GM19193 (cell line): ENCODE data around the gene CD244.

Experiments used
- POLR2A ChIP-seq: IDR thresholded peaks from 4 replicates; pipeline ENCODE4 v1.6.1; 2011; ENCODE audit not compliant: insufficient read depth, insufficient read length; ENCODE audit errors: extremely low read depth

CD244 gene

DNA sequence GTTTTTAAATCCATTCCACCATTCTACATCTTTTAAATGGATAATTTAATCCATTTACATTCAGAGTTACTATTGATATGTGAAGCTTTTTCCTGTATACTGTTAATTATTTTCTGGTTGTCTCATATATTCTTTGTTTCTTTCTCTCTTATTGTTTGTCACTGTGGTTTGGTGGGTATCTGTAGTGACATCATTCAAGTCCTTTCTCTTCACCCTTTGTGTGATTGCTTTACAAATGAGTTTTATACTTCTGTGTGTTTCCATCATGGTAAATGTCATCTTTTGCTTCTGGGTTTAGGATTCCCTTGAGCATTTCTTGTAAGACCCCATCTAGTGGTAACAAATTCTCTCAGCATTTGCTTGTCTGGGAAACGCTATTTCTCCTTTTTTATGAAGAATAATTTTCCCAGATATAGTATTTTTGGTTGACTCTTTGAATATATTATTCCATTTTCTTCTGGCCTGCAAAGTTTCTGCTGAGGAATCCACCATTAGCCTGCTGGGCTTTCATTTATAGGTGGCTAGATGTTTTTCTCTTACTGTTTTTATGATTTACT lies 56.5 kb downstream of the CD244 start:
- no peak for TF ChIP-seq POLR2A

DNA sequence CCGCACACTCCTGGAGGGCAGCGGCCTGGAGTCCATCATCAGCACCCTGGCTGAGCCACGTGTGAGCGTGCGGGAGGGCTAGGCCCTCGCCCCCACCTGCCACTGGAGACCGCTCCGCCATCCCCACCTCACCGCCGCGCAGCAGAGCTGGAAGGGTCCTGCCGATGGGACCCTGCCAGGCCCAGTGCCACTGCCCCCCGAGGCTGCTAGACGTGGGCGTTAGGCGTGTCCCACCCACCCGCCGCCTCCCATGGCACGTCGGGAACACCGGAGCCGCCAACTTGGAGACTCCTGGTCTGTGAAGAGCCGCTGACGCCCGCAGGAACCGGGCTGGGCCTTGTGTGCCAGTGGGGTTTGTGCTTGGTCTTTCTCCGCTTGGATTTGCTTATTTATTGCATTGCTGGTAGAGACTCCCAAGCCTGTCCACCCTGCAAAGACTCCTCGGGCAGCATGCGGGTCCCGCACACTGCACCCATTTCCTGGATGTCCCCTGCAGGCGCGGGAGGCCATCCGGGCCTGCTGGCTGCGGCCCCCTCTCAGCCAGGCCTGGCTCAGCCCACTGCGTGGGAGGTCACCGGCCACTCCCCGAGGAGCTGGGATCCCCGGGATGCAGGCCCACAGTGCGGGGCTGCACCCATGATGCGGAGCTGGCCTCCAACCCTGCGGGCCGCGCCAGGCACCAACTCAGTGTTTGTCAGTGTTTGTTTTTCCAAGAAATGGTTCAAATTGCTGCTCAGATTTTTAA lies 60.7 kb downstream of the CD244 start:
- TF ChIP-seq POLR2A, result no peak

DNA sequence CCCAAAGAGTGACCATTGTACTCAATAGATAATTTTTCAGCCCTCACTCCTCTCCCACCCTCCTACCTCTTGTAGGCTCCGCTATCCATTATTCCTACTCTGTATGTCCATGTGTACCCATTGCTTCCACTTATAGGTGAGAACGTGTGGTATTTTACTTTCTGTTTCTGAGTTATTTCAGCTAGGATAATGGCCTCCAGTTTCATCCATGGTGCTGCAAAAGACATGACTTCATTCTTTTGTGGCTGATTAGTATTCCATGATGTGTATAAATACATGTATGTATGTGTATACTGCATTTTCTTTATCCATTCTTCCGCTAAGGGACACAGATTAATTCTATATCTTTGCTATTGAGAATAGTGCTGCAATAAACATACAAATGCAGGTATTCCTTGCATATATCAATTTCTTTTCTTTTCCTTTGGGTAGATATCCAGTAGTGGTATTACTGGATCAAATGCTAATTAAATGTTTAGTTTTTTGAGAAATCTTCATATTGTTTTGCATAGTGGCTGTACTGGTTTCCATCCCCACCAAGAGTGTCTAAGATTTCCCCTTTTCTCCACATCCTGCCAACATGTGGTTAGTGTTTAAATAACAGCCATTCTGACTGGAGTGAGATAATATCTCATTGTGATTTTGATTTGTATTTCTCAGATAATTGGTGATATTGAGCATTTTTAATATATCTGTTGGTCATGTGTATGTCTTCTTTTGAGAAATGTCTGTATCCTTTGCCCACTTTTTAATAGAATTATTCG lies 61.9 kb downstream of the CD244 start:
- no peak for TF ChIP-seq POLR2A

DNA sequence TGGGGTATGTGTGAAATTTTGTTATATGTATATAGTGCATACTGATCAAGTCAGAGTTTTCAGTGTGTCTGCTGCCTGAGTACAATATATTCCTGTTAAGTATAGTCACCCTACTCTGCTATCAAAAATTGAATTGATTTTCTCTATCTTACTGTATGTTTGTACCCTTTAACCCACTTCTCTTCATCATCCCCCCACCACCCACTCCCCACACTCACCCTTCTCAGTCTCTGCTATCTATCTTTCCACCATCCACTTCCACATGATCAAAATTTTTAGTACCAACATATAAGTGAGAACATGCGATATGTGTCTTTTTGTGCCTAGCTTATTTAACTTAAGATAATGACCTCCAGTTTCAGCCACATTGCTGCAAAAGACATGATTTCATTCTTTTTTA lies 62.5 kb downstream of the CD244 start:
- no peak for TF ChIP-seq POLR2A

DNA sequence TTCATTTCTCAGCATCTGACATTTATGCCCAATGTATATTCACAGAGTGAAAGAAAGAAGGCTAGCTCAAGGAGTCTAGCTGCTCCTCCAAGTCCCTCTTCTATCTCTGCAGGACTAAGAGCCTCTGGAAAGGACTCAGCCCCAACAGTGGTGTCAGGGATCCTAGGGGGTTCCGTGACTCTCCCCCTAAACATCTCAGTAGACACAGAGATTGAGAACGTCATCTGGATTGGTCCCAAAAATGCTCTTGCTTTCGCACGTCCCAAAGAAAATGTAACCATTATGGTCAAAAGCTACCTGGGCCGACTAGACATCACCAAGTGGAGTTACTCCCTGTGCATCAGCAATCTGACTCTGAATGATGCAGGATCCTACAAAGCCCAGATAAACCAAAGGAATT lies 63.0 kb downstream of the CD244 start:
- no peak for TF ChIP-seq POLR2A

DNA sequence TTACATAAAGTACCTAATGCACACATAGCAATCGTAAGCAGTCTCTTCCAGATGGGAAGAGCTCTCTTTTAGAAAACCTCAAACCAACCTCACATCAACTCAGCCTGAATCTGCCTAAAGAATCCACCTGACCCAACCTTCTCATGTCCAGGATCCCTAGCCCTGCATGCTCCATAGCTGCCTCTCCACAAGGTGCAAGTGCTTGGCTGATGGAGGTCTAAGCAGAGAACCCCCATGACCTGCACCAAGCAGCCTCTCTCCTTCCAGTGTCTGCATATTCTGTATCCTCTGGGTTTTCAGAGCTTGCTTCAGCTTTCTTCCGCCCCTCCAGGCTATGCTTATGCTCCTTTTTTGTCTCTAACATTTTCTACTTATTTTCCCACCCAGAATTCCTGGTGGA lies 64.2 kb downstream of the CD244 start:
- no peak for TF ChIP-seq POLR2A

DNA sequence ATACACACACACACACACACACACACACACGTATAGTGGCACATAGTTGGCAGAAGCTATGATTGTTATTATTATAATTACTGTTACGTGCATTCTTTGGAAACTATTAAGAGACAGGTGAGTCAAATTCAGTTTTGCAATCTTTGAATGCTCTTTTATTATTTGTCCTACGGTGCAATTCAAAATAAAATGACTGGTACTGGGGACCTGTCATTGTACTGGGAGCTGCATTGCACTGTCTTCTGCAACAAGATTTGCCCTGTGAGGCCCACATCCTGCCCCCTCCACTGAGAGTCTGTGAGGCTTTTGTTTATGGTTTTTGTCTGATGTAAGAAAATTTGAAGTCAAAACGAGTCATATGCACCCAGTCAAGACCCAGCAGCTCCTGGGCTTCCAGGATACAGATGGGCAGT lies 64.8 kb downstream of the CD244 start:
- TF ChIP-seq POLR2A, result no peak

DNA sequence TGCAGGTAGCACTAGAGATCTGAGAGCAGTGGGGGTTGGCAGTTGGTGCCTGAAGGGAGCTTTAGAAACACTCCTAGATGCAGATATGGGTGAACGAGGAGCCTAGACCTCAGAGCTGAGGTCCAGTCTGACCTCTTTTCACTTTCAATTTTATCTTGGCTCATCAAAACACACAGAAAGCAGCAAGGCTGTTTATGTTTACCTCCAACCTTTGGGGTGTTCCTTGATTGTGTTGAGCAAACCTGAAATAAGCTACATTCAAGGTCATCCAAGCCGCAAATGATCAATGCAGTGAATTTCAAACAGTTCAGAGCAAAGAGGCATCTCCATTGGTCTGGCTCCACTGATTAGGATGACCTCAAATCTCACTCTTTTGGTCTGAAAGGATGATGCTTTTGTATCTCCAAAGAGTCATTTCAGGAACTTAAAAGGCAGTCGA lies 65.4 kb downstream of the CD244 start:
- no peak for TF ChIP-seq POLR2A

DNA sequence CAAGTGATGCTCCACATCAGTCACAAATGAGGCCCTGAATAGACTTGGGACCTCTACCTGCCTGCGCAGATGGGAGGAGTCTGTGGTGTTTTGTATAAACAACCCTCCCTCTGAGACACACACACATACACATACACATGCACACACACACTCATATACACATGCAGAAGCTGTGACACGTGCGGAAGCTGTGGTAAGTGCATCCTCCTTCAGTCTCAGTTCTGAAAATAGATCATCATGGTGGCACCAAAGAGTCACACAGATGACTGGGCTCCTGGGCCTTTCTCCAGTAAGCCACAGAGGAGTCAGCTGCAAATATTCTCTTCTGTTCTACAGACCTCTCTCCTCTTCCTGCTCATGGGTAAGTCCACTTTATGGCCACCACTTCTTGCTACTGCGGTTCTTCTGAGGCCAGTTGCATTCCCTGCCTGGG lies 66.7 kb downstream of the CD244 start, which contains the start of gene LY9:
Gene LY9, plus strand, starts transcription at position 224 of the 433 bp plus-strand sequence. Its CDS starts 14 bp downstream, at position 238.
- peak; percentile 43 for TF ChIP-seq POLR2A

DNA sequence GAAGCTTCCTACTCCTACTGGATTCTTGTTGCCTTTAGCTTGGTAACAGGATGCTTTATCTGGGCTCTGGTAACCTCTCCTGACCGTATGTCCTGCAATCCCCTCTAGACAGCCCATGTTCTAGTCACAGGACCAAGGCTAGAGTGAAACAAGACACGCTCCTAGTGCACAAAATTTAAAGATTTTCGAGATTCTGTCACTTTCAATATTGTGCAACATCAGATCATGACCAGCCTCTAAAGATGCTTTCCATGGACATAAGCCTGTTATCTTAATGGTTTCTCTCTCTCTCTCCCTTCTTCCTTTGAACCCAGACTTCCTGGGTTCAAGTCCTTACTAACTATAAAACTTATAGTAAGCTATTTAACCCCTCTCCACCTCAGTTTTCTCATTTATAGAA lies 68.3 kb downstream of the CD244 start:
- TF ChIP-seq POLR2A, result no peak

DNA sequence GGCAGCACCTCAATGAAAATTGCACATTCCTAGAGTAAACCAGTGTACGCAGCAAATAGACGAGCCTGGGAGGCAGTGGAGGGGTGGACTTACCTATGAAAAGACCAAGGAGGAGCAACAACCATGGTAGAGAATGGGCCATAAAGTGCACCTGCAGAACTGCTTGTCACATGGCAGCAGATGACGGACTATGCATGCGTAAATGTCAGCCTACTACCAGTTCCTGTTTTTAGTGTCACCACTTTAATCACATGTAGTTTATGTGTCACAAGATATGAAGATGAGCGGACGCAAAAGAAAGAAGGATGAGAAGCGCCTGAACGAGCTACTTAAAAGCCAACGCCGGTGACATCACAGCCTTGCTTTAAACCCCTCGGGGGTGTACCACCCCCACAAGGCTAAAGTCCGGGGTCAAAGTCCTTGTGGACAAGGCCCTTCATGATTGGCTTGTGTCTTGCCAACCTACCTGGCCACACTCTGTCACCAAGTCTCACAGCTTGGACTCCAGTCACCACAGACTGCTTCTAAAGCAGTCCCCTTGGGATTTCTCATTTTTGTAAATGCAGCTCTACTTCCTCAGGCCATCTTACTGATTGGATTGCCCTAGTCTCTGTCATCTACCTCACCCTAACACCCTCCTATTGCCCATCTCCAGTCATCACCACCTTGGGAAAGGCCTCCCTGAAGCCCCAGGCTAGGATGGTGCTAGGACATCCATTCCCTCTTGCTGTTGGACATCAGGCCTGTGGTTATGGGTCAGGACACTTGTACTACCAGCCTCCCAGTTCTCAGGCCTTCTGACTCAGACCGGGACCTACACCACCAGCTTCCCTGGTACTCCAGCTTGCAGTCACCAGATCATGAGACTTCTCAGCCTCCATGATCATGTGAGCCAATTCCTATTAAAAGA lies 72.7 kb downstream of the CD244 start:
- TF ChIP-seq POLR2A, result peak; percentile 51

DNA sequence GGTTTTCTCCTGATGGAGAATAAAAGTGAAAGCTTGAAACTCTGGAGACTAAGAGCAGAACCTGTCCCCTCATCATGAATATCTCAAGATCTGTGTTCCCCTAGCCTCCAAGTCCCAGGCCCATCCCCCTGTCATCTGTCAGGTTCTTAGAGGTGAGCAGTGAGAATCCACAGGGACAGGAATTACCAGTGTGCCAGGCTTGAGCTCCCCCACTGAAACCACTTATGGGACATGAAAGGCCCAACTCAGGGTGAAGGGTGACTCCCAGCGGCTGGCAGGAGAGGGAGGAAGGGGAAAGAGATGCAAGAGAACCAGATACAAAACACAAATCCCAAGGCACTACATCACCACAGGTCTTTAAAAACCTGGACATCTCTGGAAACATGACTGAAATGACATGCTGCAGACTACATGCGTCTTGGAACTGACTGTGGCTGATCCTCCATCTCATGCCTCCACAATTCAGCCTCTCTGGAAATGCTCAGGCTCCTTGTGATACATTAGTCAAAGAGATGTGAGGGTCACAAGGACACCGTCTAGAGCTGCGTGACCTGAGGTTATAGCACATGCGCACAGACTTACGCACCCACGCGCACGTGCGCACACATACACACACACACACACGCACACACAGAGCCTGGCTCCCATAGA lies 73.5 kb downstream of the CD244 start:
- TF ChIP-seq POLR2A, result no peak

DNA sequence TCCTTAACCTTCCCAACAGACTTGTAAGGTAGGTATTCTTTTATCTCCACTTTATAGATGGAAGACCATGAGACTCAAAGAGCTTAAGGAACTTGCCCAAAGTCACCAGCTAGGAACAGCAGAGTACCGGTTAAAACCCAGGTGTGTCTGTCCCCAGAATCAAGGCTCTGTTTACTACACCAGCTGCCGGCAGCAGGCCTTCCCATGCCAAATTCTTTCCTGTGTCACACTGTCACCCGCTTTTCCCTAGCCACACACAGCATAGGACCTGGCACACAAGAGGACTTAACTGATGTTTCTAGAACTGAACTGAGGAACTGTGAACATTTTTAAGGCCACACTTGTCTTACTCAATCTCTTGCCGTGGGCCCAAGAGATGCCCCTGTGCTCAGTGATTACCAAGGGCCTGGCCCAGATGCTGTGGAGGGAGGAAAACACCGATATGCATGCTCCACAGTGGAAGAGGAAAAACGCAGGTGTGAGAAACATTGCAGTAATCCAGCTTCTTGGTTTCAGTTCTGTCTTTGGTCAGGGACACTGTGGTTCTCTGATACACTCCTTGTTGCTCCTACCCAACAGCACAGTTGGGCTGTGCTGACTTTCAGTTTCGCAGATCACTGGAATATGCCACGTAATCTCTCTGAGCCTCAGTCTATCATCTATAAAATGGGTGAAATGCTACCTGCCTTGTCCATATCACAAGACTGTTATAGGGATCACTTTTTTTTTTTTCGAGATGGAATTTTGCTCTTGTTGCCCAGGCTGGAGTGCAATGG lies 80.6 kb downstream of the CD244 start:
- peak; percentile 24 for TF ChIP-seq POLR2A

DNA sequence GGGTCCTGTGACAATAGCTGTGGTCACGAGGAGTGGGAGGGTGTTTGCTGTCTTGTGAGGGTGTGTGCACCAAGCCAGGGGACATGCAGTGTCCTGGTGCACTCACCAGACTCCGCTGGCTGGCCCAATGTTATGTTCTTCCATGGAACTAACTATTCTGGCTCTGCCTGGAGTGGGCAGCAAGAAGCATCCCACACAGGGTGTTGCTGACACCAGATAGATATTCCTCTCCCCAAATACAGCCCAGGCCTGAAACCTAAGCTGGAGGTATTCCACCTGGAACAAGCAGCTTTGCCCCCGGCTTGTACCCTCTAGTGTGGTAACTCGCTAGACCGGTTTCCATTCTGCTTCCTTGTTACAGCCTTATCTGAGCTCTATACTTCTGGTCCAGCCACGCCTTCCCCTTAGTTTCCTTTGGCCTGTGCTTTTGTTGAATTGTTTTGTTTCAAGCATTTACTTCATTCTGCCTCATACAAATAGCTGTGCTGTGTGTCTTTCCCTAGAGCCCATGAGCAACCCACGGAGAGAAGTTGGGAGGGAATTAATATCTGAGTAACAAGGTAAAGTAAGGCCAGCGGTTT lies 81.4 kb downstream of the CD244 start:
- TF ChIP-seq POLR2A, result no peak

DNA sequence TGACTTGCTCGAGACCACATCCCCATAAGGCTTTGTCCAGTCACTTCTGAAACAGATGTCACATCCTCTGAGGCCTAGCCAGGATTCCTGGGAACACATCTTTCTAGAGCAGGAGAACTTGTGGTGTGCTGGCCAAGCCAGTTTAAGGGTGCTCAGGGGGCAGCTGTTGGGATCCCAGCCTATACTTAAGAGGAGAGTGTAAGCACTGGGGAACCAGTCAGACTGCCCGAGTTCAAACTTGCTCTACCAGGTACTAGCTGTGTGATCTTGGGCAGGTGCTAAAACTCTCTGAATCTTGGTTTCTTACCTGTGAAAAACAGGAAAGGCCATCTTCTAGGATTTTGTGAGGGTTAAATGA lies 82.3 kb downstream of the CD244 start:
- TF ChIP-seq POLR2A, result no peak
